HG03064 (cell line): ENCODE data around the gene TAF7.
"Not testable (repeated sequence)": the region's sequence is repeated elsewhere in the genome, so short reads cannot be mapped to it uniquely, and the experiment has no call there.

Experiments used
- ATAC-seq: cut with Tn5 transposase; IDR thresholded peaks from one replicate; pipeline ENCODE4 v1.9.1; 2021; ENCODE audit warnings: low read depth; ENCODE audit not compliant: unreplicated experiment

TAF7 gene, protein sequence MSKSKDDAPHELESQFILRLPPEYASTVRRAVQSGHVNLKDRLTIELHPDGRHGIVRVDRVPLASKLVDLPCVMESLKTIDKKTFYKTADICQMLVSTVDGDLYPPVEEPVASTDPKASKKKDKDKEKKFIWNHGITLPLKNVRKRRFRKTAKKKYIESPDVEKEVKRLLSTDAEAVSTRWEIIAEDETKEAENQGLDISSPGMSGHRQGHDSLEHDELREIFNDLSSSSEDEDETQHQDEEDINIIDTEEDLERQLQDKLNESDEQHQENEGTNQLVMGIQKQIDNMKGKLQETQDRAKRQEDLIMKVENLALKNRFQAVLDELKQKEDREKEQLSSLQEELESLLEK

DNA sequence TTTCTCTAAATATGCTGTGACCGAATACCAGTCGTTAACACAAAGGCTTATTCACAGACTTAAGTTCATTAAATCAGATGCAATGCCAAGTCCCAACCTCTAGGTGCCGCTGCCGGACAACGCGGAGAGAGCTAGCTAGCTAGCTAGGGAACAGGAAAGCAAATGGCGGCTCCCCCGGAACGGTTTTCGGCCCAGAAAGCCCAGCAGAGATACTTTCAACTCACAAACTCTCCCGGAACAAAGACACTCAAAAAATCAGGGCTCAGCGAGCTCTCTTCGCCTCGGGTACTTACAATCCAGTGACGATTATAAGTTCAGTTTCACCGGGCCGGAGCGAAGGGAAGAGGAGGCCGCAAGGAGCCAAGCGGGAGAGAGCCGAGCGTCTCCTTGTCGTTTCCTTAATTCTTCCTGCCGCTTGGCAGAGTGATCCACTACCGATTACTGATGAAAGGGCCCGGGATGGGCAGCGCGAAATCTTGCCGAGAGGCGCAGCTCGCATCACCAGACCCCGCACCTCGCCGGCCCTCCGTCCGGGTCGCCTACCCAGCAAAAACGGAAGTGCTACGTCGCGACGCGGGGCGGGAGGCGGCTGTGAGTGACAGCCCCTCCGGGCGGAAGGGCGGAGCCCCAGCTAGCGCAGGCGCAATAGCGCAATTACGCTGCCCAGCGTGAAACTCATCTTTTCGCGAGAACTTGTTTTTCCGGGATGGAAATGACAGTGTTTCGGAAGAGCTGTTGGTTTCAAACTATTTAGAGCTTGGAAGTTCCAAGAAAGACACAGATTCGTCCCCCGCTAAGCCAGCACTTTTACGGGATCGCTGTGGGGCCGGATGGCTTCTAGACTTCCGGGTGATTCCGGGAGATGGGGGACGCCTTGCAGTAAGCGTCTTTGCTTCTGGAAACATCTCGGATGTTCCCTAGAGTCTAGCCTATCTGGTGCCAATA is at the start of gene TAF7:
Gene TAF7, minus strand, starts transcription at position 560 of the 945 bp plus-strand sequence. CDS start 740 bp downstream, outside the sequence.
- ATAC-seq: peak; percentile 97

DNA sequence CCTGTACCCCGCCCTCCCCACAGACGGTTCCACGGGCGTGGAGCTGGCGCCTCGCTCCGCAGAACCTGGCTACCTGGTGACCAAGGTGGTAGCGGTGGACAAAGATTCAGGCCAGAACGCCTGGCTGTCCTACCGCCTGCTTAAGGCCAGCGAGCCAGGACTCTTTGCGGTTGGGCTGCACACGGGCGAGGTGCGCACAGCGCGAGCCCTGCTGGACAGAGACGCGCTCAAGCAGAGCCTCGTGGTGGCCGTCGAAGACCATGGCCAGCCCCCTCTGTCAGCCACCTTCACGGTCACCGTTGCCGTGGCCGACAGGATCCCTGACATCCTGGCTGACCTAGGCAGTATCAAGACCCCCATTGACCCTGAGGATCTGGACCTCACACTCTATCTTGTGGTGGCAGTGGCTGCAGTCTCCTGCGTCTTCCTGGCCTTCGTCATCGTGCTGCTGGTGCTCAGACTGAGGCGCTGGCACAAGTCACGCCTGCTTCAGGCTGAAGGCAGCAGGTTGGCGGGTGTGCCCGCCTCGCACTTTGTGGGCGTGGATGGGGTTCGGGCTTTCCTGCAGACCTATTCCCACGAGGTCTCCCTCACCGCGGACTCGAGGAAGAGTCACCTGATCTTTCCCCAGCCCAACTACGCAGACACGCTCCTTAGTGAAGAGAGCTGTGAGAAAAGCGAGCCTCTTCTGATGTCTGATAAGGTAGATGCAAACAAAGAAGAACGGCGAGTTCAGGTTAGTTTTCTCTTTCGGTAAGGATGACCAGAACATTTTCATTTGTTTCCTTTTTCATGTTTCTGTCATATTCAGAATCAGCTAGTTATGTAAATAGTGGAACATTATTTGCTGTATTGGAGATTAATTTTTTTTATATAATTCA is 45.7 kb upstream of the TAF7 start:
- ATAC-seq: no peak

DNA sequence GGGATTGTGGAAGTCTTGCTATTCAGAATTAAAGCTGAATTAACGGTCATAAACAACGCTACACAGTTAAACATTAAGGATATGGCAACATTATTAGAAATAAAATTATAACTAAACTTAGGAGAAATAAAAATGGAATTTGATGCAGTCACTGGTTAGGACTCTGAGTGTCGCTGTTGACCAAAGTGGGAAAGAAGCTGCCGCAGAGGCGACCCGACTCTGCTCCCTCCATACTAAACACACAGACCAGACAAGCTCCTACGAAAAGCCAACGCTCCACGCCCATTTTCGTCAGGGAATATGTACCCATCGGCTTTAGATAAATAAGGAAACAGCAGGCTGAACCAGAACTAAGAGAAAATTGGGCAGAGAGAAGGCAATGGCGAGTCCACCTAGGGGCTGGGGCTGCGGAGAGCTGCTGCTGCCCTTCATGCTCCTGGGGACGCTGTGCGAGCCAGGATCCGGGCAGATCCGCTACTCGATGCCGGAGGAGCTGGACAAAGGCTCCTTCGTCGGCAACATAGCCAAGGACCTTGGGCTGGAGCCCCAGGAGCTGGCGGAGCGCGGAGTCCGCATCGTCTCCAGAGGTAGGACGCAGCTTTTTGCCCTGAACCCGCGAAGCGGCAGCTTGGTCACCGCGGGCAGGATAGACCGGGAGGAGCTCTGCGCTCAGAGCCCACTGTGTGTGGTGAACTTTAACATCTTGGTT is 43.5 kb upstream of the TAF7 start, which contains the start of gene PCDHGA5:
Gene PCDHGA5, plus strand, starts transcription at position 211 of the 709 bp plus-strand sequence. Its CDS starts 169 bp downstream, at position 380.
- ATAC-seq: no peak

DNA sequence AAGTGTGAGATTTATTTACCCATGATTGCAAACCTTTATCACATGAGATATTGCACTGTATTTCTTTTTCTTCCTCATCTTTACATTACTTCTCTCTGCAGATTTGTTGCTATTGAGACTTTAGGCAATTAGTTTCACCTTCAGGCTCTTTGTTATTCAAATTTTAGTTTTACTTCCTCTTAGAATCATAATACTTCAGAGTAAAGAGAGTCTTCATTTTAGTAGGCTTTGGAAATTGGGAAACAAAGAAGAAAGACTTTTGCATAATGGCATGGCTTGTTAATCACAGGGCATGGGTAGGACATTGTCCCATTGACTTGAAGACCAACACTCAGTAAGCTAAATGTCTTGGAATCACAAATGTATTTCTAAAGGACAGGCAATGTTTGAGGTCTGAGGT is 42.1 kb upstream of the TAF7 start:
- no peak for ATAC-seq

GRCh38 chr5:141360685-141361084 is 40.1 kb upstream of the TAF7 start:
- no peak for ATAC-seq

GRCh38 chr5:141359790-141360426 is 39.3 kb upstream of the TAF7 start, which contains the start of gene PCDHGB2:
PCDHGB2 (plus strand) TSS chr5:141359994; CDS start chr5:141360136, 142 bp downstream.
- ATAC-seq: peak; percentile 72

GRCh38 chr5:141356950-141357349 is 36.4 kb upstream of the TAF7 start:
- no peak for ATAC-seq

DNA sequence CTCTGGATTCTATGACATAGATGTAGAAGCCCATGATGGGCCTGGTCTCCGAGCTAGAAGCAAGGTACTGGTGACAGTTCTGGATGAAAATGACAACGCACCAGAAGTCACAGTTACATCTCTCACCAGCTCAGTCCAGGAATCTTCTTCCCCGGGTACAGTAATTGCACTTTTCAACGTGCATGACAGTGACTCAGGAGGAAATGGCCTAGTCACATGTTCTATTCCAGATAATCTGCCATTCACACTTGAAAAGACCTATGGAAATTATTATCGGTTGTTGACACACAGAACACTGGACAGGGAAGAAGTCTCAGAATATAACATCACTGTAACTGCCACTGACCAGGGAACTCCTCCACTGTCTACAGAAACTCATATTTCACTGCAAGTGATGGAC is 35.5 kb upstream of the TAF7 start:
- ATAC-seq: no peak

DNA sequence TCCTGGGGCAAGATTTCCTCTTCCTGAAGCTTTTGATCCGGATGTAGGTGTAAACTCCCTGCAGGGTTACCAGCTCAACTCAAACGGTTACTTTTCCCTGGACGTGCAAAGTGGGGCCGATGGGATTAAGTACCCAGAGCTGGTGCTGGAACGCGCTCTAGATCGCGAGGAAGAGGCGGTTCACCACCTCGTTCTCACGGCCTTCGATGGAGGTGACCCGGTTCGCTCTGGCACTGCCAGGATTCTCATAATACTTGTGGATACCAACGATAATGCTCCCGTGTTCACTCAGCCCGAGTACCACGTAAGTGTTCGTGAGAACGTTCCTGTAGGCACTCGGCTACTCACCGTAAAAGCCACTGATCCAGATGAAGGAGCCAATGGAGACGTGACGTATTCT is 35.1 kb upstream of the TAF7 start:
- no peak for ATAC-seq

DNA sequence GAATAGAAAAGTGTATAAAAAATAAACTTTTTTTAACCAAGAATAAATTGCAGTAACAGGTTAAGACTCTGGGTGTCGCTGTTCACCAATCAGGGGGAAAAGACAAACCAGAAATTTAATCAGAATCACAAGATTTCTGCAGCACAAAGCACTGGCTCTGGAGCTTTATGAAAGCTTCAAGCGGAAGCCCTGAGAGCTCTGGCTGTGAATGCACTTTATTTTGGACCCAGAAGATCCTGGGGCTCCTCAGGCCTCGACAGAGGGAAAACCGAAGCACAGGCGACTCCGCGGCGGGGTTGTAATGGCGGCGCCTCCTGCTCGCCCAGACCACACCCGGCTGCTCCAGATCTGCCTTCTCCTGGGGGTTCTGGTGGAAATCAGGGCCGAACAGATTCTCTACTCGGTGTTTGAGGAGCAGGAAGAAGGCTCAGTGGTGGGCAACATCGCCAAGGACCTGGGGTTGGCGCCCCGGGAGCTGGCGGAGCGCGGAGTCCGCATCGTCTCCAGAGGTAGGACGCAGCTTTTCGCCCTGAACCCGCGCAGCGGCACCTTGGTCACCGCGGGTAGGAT is 34.4 kb upstream of the TAF7 start, which contains the start of gene PCDHGA4:
Gene PCDHGA4, plus strand, starts transcription at position 122 of the 570 bp plus-strand sequence. Its CDS starts 87 bp downstream, at position 209.
- no peak for ATAC-seq

- ATAC-seq: no peak
These were observed 31.0 kb upstream of the TAF7 start for GRCh38 chr5:141351591-141351990.

DNA sequence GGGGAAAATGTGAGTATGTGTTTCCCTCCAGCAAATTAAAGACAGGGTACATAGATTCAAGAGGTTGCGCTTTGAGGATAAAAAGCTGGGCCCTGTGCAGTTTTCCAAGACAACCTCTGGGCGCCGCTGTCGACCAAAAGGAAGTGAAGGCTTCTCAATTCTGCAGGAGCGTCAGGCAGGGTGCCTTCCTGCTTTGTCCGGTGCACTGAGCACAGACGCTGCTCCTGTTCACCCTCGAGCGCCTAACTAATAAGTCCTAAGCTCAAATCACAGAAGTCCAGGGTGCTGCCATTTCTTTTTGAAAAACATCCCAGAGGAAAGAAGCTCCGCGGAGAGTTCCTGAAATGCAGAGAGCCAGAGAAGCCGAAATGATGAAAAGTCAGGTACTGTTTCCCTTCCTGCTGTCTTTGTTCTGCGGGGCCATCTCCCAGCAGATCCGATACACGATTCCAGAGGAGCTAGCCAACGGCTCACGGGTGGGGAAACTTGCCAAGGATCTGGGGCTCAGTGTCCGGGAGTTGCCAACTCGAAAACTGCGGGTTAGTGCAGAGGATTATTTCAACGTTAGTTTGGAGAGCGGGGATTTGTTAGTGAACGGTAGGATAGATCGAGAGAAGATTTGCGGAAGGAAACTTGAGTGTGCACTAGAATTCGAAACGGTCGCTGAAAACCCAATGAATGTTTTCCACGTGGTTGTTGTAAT is 29.5 kb upstream of the TAF7 start, which contains the start of gene PCDHGB1:
Gene PCDHGB1, plus strand, starts transcription at position 183 of the 703 bp plus-strand sequence. Its CDS starts 162 bp downstream, at position 345.
- no peak for ATAC-seq

GRCh38 chr5:141346017-141346416 is 25.4 kb upstream of the TAF7 start:
- not testable (repeated sequence) for ATAC-seq

DNA sequence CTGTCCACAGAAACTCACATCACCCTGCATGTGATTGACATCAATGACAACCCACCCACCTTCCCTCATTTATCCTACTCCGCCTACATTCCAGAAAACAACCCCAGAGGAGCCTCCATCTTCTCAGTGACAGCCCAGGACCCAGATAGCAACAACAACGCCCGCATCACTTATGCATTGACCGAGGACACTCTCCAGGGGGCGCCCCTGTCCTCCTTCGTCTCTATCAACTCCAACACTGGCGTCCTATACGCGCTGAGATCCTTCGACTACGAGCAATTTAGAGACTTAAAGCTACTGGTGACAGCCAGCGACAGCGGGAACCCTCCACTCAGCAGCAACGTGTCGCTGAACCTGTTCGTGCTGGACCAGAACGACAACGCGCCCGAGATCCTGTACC is 24.7 kb upstream of the TAF7 start:
- ATAC-seq: no peak

DNA sequence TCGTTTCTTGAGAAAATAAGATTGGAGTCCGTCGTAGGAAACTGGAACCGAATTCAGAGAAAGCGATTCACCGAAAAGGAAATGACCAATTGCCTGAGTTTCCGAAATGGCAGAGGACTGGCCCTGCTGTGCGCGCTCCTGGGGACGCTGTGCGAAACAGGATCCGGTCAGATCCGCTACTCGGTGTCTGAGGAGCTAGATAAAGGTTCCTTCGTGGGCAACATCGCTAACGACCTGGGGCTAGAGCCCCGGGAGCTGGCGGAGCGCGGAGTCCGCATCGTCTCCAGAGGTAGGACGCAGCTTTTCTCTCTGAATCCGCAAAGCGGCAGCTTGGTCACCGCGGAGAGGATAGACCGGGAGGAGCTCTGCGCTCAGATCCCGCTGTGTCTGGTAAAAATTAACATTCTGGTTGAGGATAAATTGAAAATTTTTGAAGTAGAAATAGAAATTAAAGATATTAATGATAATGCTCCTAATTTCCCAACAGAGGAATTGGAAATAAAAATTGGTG is 23.4 kb upstream of the TAF7 start:
- ATAC-seq: no peak

- ATAC-seq: no peak
These were observed 22.8 kb upstream of the TAF7 start, which contains the start of gene PCDHGA3 for GRCh38 chr5:141343242-141343952. PCDHGA3 (plus strand) TSS chr5:141343829; CDS start chr5:141344034, 205 bp downstream.

GRCh38 chr5:141342773-141343172 is 22.2 kb upstream of the TAF7 start:
- no peak for ATAC-seq
